Common myeloid progenitor, CD34-positive (primary cell): ENCODE measurements around the gene EVI5L. TPM values are rescaled to one million over a fixed set of nuclear protein-coding genes. Genes with fewer than 3 reads are reported as not detected.

Experiments used
- CTCF ChIA-PET: fragments of 350-600 bp; sonication (Branson Sonifier 250); formaldehyde crosslinking; loops from one replicate; lab custom pipeline; 2021; ENCODE audit warnings: antibody characterized with exemption; lab: Charles Lee
- POLR2A ChIA-PET: fragments of 350-600 bp; sonication (Branson Sonifier 250); formaldehyde crosslinking; loops from one replicate; lab custom pipeline; 2021; ENCODE audit warnings: antibody characterized with exemption; lab: Charles Lee
- DNase-seq, 3 donors: peaks; one replicate each; pipeline versions ENCODE4 v3.0.0 to v3.0.0-alpha.2; 2013
- H3K27ac ChIP-seq, 2 experiments: 1 replicate in 1 of 2; 2 replicates in 1 of 2; pipeline ENCODE4 v1.7.0; 2013; ENCODE audit warnings: inconsistent platforms in 2 of 2, low read length in 2 of 2, mild to moderate bottlenecking in 2 of 2, low read depth in 1 of 2, moderate library complexity in 1 of 2; ENCODE audit not compliant: severe bottlenecking in 2 of 2, insufficient read depth in 1 of 2, poor library complexity in 1 of 2
- H3K27me3 ChIP-seq, 5 experiments: replicated peaks in 2 of 5; 1 replicate in 3 of 5; 2 replicates in 2 of 5; pipeline versions ENCODE4 v1.6.1 to v1.7.0; 2013; ENCODE audit warnings: low read length in 4 of 5, mild to moderate bottlenecking in 2 of 5, moderate library complexity in 2 of 5, inconsistent platforms in 1 of 5; ENCODE audit not compliant: insufficient read depth in 5 of 5, control insufficient read depth in 4 of 5
- H3K36me3 ChIP-seq, 4 experiments: 1 replicate in 2 of 4; 2 replicates in 2 of 4; pipeline versions ENCODE4 v1.6.1 to v1.7.0; 2013; ENCODE audit warnings: low read length in 3 of 4, control low read depth in 1 of 4, mild to moderate bottlenecking in 1 of 4; ENCODE audit not compliant: control insufficient read depth in 4 of 4, insufficient read depth in 4 of 4
- H3K4me1 ChIP-seq, 4 experiments: 1 replicate in 3 of 4; 2 replicates in 1 of 4; pipeline versions ENCODE4 v1.6.1 to v1.7.1; 2013; ENCODE audit warnings: low read length in 3 of 4, mild to moderate bottlenecking in 3 of 4, control low read depth in 1 of 4, inconsistent platforms in 1 of 4, moderate library complexity in 1 of 4; ENCODE audit not compliant: control insufficient read depth in 4 of 4, insufficient read depth in 4 of 4; ENCODE audit errors: control extremely low read depth in 1 of 4
- H3K4me3 ChIP-seq, 7 experiments: 1 replicate in 4 of 7; 2 replicates in 3 of 7; pipeline versions ENCODE4 v1.5.1 to v1.7.0; 2013; ENCODE audit warnings: mild to moderate bottlenecking in 7 of 7, low read length in 6 of 7, moderate library complexity in 6 of 7, inconsistent platforms in 2 of 7, low read depth in 2 of 7, control low read depth in 1 of 7; ENCODE audit not compliant: insufficient read depth in 4 of 7, control insufficient read depth in 1 of 7; ENCODE audit errors: extremely low read depth in 1 of 7
- H3K9me3 ChIP-seq, 5 experiments: 1 replicate in 4 of 5; 2 replicates in 1 of 5; pipeline versions ENCODE4 v1.6.1 to v1.7.1; 2013; ENCODE audit warnings: low read length in 4 of 5, mild to moderate bottlenecking in 2 of 5, inconsistent platforms in 1 of 5, low read depth in 1 of 5, moderate library complexity in 1 of 5; ENCODE audit not compliant: control insufficient read depth in 4 of 5, insufficient read depth in 2 of 5; ENCODE audit errors: control extremely low read depth in 1 of 5
- whole genome bisulfite sequencing: methylation state at CpG from one replicate; pipeline ENCODE4 v1.1.5; 2013; ENCODE audit not compliant: insufficient coverage; 5-methylcytosine and 5-hydroxymethylcytosine counted together
- polyA plus RNA-seq: library from polyadenylated mRNA; unstranded; fragments of 120-200 nt; gene quantifications from one replicate; pipeline ENCODE4 v1.2.1, GENCODE V29; 2013

Gene EVI5L
- polyA plus RNA-seq = 5.2 TPM

- WGBS = under 1% methylated on average over 31 of the region's 45 CpGs
- peaks cover 0 to 9% (median 0%) of the 10 kb centered on the region in 5 experiments for H3K27me3 ChIP-seq
- no peaks in the 10 kb centered on the region for H3K36me3 ChIP-seq
- H3K9me3 ChIP-seq = no peaks in the 10 kb centered on the region
- peaks cover 0 to 16% (median 7%) of the 10 kb centered on the region in 4 experiments for H3K4me1 ChIP-seq
- no peak within 1 kb of the TSS for H3K27ac ChIP-seq
- H3K4me3 ChIP-seq = peak within 1 kb of the TSS; percentile 45 to 78 (median 72)
- POLR2A ChIA-PET = no interaction called here
- CTCF ChIA-PET = interaction anchor here (1.3 kb wide), 1 partner anchor 261 kb away, joined by 3 read pairs; no protein-coding TSS in a partner anchor
- DNase-seq = peak; percentile 100
These were observed at the start of gene EVI5L for GRCh38 chr19:7829561-7830271. TSS of gene EVI5L (plus strand) at chr19:7830218. CDS start at chr19:7846543, 16,325 bp downstream.

GRCh38 chr19:7781157-7781556, 48.9 kb upstream of the EVI5L start:
- WGBS = 84% methylated on average over 12 of the region's 12 CpGs
- Histone ChIP-seq H3K27ac (no peak overlapping the region), H3K4me3 (no peak overlapping the region), H3K27me3 (peaks cover 0 to 30% (median 10%) of the 10 kb centered on the region in 5 experiments), H3K36me3 (no peaks in the 10 kb centered on the region), H3K4me1 (no peaks in the 10 kb centered on the region), H3K9me3 (peaks cover 0 to 10% (median 3%) of the 10 kb centered on the region in 5 experiments)
- DNase-seq = no peak
- ChIA-PET CTCF (interaction anchor here (1.1 kb wide), 1 partner anchor 11 kb away, joined by 3 read pairs; no protein-coding TSS in a partner anchor), POLR2A (interaction anchor here (0.6 kb wide), 1 partner anchor 1429 kb away, joined by 3 read pairs; no protein-coding TSS in a partner anchor)

- peak in 2 of 3 donors; percentile 19 to 30 for DNase-seq
- ChIA-PET CTCF (interaction anchor here (2.4 kb wide), 1 partner anchor 103 kb away, joined by 8 read pairs; the partner anchor contains the start of gene TRAPPC5), POLR2A (no interaction called here)
- Histone ChIP-seq H3K4me1 (peaks cover 0 to 10% (median 4%) of the 10 kb centered on the region in 4 experiments), H3K36me3 (no peaks in the 10 kb centered on the region), H3K27me3 (peaks cover 3 to 53% (median 26%) of the 10 kb centered on the region in 5 experiments), H3K4me3 (no peak overlapping the region), H3K27ac (no peak overlapping the region), H3K9me3 (peaks cover 0 to 10% (median 3%) of the 10 kb centered on the region in 5 experiments)
- 67% methylated on average over 4 of the region's 8 CpGs for whole genome bisulfite sequencing
These were observed 46.0 kb upstream of the EVI5L start for GRCh38 chr19:7783991-7784423.

- no peak for DNase-seq
- Histone ChIP-seq H3K27me3 (peaks cover 3 to 62% (median 28%) of the 10 kb centered on the region in 5 experiments), H3K4me3 (no peak overlapping the region), H3K36me3 (no peaks in the 10 kb centered on the region), H3K4me1 (peaks cover 0 to 14% (median 7%) of the 10 kb centered on the region in 4 experiments), H3K9me3 (peaks cover 0 to 5% (median 3%) of the 10 kb centered on the region in 5 experiments), H3K27ac (no peak overlapping the region)
- ChIA-PET POLR2A (interaction anchor here (0.7 kb wide), 1 partner anchor 11 kb away, joined by 4 read pairs; no protein-coding TSS in a partner anchor), CTCF (no interaction called here)
These were observed 45.2 kb upstream of the EVI5L start for GRCh38 chr19:7784856-7785255.

GRCh38 chr19:7787141-7787540, 42.9 kb upstream of the EVI5L start:
- ChIA-PET POLR2A (interaction anchor here (0.6 kb wide), 1 partner anchor 635 kb away, joined by 3 read pairs; no protein-coding TSS in a partner anchor), CTCF (interaction anchor here (0.6 to 0.9 kb wide), 2 partner anchors 14 to 219 kb away, joined by 3 to 4 read pairs; no protein-coding TSS in a partner anchor)
- no peak overlapping the region for H3K4me3 ChIP-seq
- DNase-seq = no peak
- 44% methylated on average over 8 of the region's 10 CpGs for WGBS
- H3K9me3 ChIP-seq = peaks cover 0 to 3% (median 2%) of the 10 kb centered on the region in 5 experiments
- no peaks in the 10 kb centered on the region for H3K36me3 ChIP-seq
- H3K4me1 ChIP-seq = peaks cover 0 to 14% (median 7%) of the 10 kb centered on the region in 4 experiments
- H3K27me3 ChIP-seq = peaks cover 3 to 59% (median 30%) of the 10 kb centered on the region in 5 experiments
- H3K27ac ChIP-seq = no peak overlapping the region

GRCh38 chr19:7787602-7788177, 42.3 kb upstream of the EVI5L start:
- no peak overlapping the region for H3K27ac ChIP-seq
- H3K4me1 ChIP-seq = peaks cover 0 to 14% (median 7%) of the 10 kb centered on the region in 4 experiments
- H3K27me3 ChIP-seq = peaks cover 3 to 59% (median 30%) of the 10 kb centered on the region in 5 experiments
- no peak for DNase-seq
- CTCF ChIA-PET = interaction anchor here (0.6 kb wide), 1 partner anchor 219 kb away, joined by 4 read pairs; no protein-coding TSS in a partner anchor
- 13% methylated on average over 19 of the region's 22 CpGs for WGBS
- H3K36me3 ChIP-seq = no peaks in the 10 kb centered on the region
- POLR2A ChIA-PET = interaction anchor here (0.6 kb wide), 1 partner anchor 635 kb away, joined by 3 read pairs; no protein-coding TSS in a partner anchor
- H3K9me3 ChIP-seq = peaks cover 0 to 3% (median 2%) of the 10 kb centered on the region in 5 experiments
- H3K4me3 ChIP-seq = no peak overlapping the region
